ENCODE data around the gene SECISBP2. TPM values are rescaled to one million over a fixed set of nuclear protein-coding genes. Genes with fewer than 3 reads are reported as not detected.

SECISBP2 gene
- total RNA-seq, 8 experiments from 2014 or later = 24.5 to 73.8 (median 52.7) TPM

GRCh38 chr9:89354471-89354870 is 36.2 kb downstream of the SECISBP2 start:
- H3K4me1 ChIP-seq (replicated peaks in 1 of 2) = peaks cover 0 to 19% of the 10 kb centered on the region in 2 donors
- no peak for ATAC-seq (replicated peaks in 6 of 8)
- WGBS, 10 experiments = 86 to 100% (median 96%) methylated on average over 1 to 5 of the region's 6 CpGs; no CpG with 5 or more reads in 2 of the 10 experiments
- no peak overlapping the region for H3K27ac ChIP-seq
- no peak overlapping the region for H3K4me3 ChIP-seq
- in situ Hi-C loops (cut with MboI; ENCODE audit: low pct_unique_long_range_greater_than_20kb in 2 of 9, low sequenced_read_pairs in 9 of 9, unreplicated experiment in 9 of 9) = no loop called here

GRCh38 chr9:89356782-89357181 is 38.5 kb downstream of the SECISBP2 start:
- WGBS, 10 experiments = 92% methylated on average over 2 of the region's 2 CpGs; no CpG with 5 or more reads in 9 of the 10 experiments
- H3K27ac ChIP-seq = no peak overlapping the region
- no peak for ATAC-seq (replicated peaks in 6 of 8)

GRCh38 chr9:89357331-89358197 is 39.3 kb downstream of the SECISBP2 start:
- Histone ChIP-seq H3K27ac (peak overlapping the region in 1 of 2 donors; percentile 68), H3K4me1 (replicated peaks in 1 of 2) (peaks cover 0 to 22% of the 10 kb centered on the region in 2 donors), H3K4me3 (no peak overlapping the region)
- ATAC-seq (replicated peaks in 6 of 8) = peak in 1 of 8 experiments; percentile 13
- WGBS, 10 experiments = 90 to 100% (median 98%) methylated on average over 1 to 5 of the region's 8 CpGs; no CpG with 5 or more reads in 4 of the 10 experiments
- in situ Hi-C loops (cut with MboI; ENCODE audit: low pct_unique_long_range_greater_than_20kb in 2 of 9, low sequenced_read_pairs in 9 of 9, unreplicated experiment in 9 of 9) = no loop called here

More at GRCh38 chr9:89356782-89357181, 38.5 kb downstream of the SECISBP2 start:
- Histone ChIP-seq H3K4me3 (no peak overlapping the region), H3K4me1 (replicated peaks in 1 of 2) (peaks cover 0 to 22% of the 10 kb centered on the region in 2 donors)
- in situ Hi-C loops (cut with MboI; ENCODE audit: low pct_unique_long_range_greater_than_20kb in 2 of 9, low sequenced_read_pairs in 9 of 9, unreplicated experiment in 9 of 9) = no loop called here

GRCh38 chr9:89358376-89358916 is 40.1 kb downstream of the SECISBP2 start:
- 17 to 100% (median 80%) methylated on average over 1 to 2 of the region's 3 CpGs; no CpG with 5 or more reads in 1 of the 10 experiments for WGBS, 10 experiments
- no peak overlapping the region for H3K4me3 ChIP-seq
- ATAC-seq (replicated peaks in 6 of 8) = no peak
- H3K27ac ChIP-seq = peak overlapping the region in 1 of 2 donors; percentile 69
- peaks cover 0 to 22% of the 10 kb centered on the region in 2 donors for H3K4me1 ChIP-seq (replicated peaks in 1 of 2)
- in situ Hi-C loops (cut with MboI; ENCODE audit: low pct_unique_long_range_greater_than_20kb in 2 of 9, low sequenced_read_pairs in 9 of 9, unreplicated experiment in 9 of 9) = no loop called here

- peak in 7 of 8 experiments; percentile 23 to 88 (median 68) for ATAC-seq (replicated peaks in 6 of 8)
- peaks cover 0 to 22% of the 10 kb centered on the region in 2 donors for H3K4me1 ChIP-seq (replicated peaks in 1 of 2)
- no peak overlapping the region for H3K4me3 ChIP-seq
- in situ Hi-C loops (cut with MboI; ENCODE audit: low pct_unique_long_range_greater_than_20kb in 2 of 9, low sequenced_read_pairs in 9 of 9, unreplicated experiment in 9 of 9) = no loop called here
- peak overlapping the region in 1 of 2 donors; percentile 69 for H3K27ac ChIP-seq
- WGBS, 10 experiments = 60 to 100% (median 83%) methylated on average over 1 to 3 of the region's 4 CpGs; no CpG with 5 or more reads in 4 of the 10 experiments
Measured at GRCh38 chr9:89358985-89359384, 40.7 kb downstream of the SECISBP2 start.

- WGBS, 10 experiments = 20 to 100% (median 97%) methylated on average over 1 to 8 of the region's 8 CpGs; no CpG with 5 or more reads in 1 of the 10 experiments
- ATAC-seq (replicated peaks in 6 of 8) = peak in 5 of 8 experiments; percentile 20 to 70 (median 43)
- Histone ChIP-seq H3K27ac (no peak overlapping the region), H3K4me3 (no peak overlapping the region), H3K4me1 (replicated peaks in 1 of 2) (peaks cover 0 to 22% of the 10 kb centered on the region in 2 donors)
- in situ Hi-C loops (cut with MboI; ENCODE audit: low pct_unique_long_range_greater_than_20kb in 2 of 9, low sequenced_read_pairs in 9 of 9, unreplicated experiment in 9 of 9) = no loop called here
Measured at GRCh38 chr9:89359751-89360261, 41.5 kb downstream of the SECISBP2 start.

GRCh38 chr9:89360465-89360864 is 42.2 kb downstream of the SECISBP2 start:
- H3K27ac ChIP-seq = peak overlapping the region in 1 of 2 donors; percentile 30
- ATAC-seq (replicated peaks in 6 of 8) = peak in 1 of 8 experiments; percentile 4
- in situ Hi-C loops (cut with MboI; ENCODE audit: low pct_unique_long_range_greater_than_20kb in 2 of 9, low sequenced_read_pairs in 9 of 9, unreplicated experiment in 9 of 9) = no loop called here
- 90 to 100% (median 92%) methylated on average over 1 to 3 of the region's 3 CpGs; no CpG with 5 or more reads in 7 of the 10 experiments for WGBS, 10 experiments
- H3K4me1 ChIP-seq (replicated peaks in 1 of 2) = peaks cover 0 to 22% of the 10 kb centered on the region in 2 donors
- H3K4me3 ChIP-seq = no peak overlapping the region

GRCh38 chr9:89361031-89361430 is 42.7 kb downstream of the SECISBP2 start:
- in situ Hi-C loops (cut with MboI; ENCODE audit: low pct_unique_long_range_greater_than_20kb in 2 of 9, low sequenced_read_pairs in 9 of 9, unreplicated experiment in 9 of 9) = no loop called here
- H3K27ac ChIP-seq = no peak overlapping the region
- WGBS, 10 experiments = 80 to 100% (median 92%) methylated on average over 1 to 3 of the region's 6 CpGs; no CpG with 5 or more reads in 4 of the 10 experiments
- no peak for ATAC-seq (replicated peaks in 6 of 8)
- H3K4me1 ChIP-seq (replicated peaks in 1 of 2) = peaks cover 0 to 22% of the 10 kb centered on the region in 2 donors
- H3K4me3 ChIP-seq = no peak overlapping the region

GRCh38 chr9:89361816-89362646 is 43.7 kb downstream of the SECISBP2 start:
- Histone ChIP-seq H3K4me1 (replicated peaks in 1 of 2) (peaks cover 0 to 22% of the 10 kb centered on the region in 2 donors), H3K4me3 (no peak overlapping the region), H3K27ac (no peak overlapping the region)
- in situ Hi-C loops (cut with MboI; ENCODE audit: low pct_unique_long_range_greater_than_20kb in 2 of 9, low sequenced_read_pairs in 9 of 9, unreplicated experiment in 9 of 9) = no loop called here
- ATAC-seq (replicated peaks in 6 of 8) = no peak
- WGBS, 10 experiments = 60 to 100% (median 90%) methylated on average over 1 to 4 of the region's 9 CpGs; no CpG with 5 or more reads in 3 of the 10 experiments

- no peak for ATAC-seq (replicated peaks in 6 of 8)
- in situ Hi-C loops (cut with MboI; ENCODE audit: low pct_unique_long_range_greater_than_20kb in 2 of 9, low sequenced_read_pairs in 9 of 9, unreplicated experiment in 9 of 9) = no loop called here
- WGBS, 10 experiments = 66 to 100% (median 92%) methylated on average over 2 to 6 of the region's 10 CpGs; no CpG with 5 or more reads in 5 of the 10 experiments
Measured at GRCh38 chr9:89362647-89363310, 44.5 kb downstream of the SECISBP2 start.

GRCh38 chr9:89363311-89363670 is 45.0 kb downstream of the SECISBP2 start:
- WGBS, 10 experiments = 96 to 100% (median 100%) methylated on average over 1 to 4 of the region's 6 CpGs; no CpG with 5 or more reads in 6 of the 10 experiments
- Histone ChIP-seq H3K27ac (no peak overlapping the region), H3K4me1 (replicated peaks in 1 of 2) (peaks cover 0 to 13% of the 10 kb centered on the region in 2 donors), H3K4me3 (no peak overlapping the region)
- no peak for ATAC-seq (replicated peaks in 6 of 8)
- in situ Hi-C loops (cut with MboI; ENCODE audit: low pct_unique_long_range_greater_than_20kb in 2 of 9, low sequenced_read_pairs in 9 of 9, unreplicated experiment in 9 of 9) = no loop called here

More at GRCh38 chr9:89362647-89363310, 44.5 kb downstream of the SECISBP2 start:
- H3K27ac ChIP-seq = no peak overlapping the region
- peaks cover 0 to 17% of the 10 kb centered on the region in 2 donors for H3K4me1 ChIP-seq (replicated peaks in 1 of 2)
- no peak overlapping the region for H3K4me3 ChIP-seq
